K562 (cell line): ENCODE data around the gene LINGO4.

Experiments used
- MEF2A ChIP-seq: IDR thresholded peaks from 2 replicates; pipeline ENCODE4 v1.6.1; 2011; ENCODE audit warnings: low read depth, mild to moderate bottlenecking, low read length, moderate library complexity; ENCODE audit not compliant: control insufficient read depth
- MEF2D ChIP-seq: conservative IDR thresholded peaks from 2 replicates; pipeline ENCODE4 v1.6.1; 2016; ENCODE audit warnings: low read depth, missing genetic modification characterization, missing compliant biosample characterization
- MTF1 ChIP-seq: fragments of 250-450 bp; sonication (Bioruptor Pico); IDR thresholded peaks from 2 replicates; pipeline ENCODE4 v1.9.0; 2021; ENCODE audit warnings: moderate library complexity, mild to moderate bottlenecking, inconsistent platforms, borderline replicate concordance
- NRF1 ChIP-seq, 2 experiments: fragments of 450-650 bp; IDR thresholded peaks in 1 of 2; conservative IDR thresholded peaks in 1 of 2; 2 replicates each; pipeline ENCODE4 v1.6.1; 2014; ENCODE audit warnings: mild to moderate bottlenecking in 2 of 2
- PCBP2 ChIP-seq: fragments of 200-400 bp; formaldehyde crosslinking; IDR thresholded peaks from 2 replicates; pipeline ENCODE4 v1.6.1; 2018; ENCODE audit warnings: low read length, low read depth, mild to moderate bottlenecking, moderate library complexity; ENCODE audit not compliant: poor library complexity, severe bottlenecking
- ZBTB1 ChIP-seq: sonication (generic); formaldehyde crosslinking; IDR thresholded peaks from 2 replicates; pipeline ENCODE4 v1.8.1; 2023; ENCODE audit warnings: missing genetic modification reagents, low read depth, mild to moderate bottlenecking, borderline replicate concordance
- ZBTB7A ChIP-seq: IDR thresholded peaks from 2 replicates; pipeline ENCODE4 v1.6.1; 2011; ENCODE audit warnings: low read depth, mild to moderate bottlenecking, low read length, moderate library complexity, borderline replicate concordance; ENCODE audit not compliant: control insufficient read depth
- TF ChIP-seq, protein P1 (sequence below): sonication (generic); formaldehyde crosslinking; IDR thresholded peaks from 2 replicates; pipeline ENCODE4 v1.8.0; 2022; ENCODE audit warnings: mild to moderate bottlenecking, missing genetic modification reagents, borderline replicate concordance
- TF ChIP-seq, protein P2 (sequence below), 3 experiments: IDR thresholded peaks in 2 of 3; conservative IDR thresholded peaks in 1 of 3; 2 replicates each; pipeline ENCODE4 v1.5.1; 2011 to 2012; ENCODE audit warnings: low read length in 3 of 3, mild to moderate bottlenecking in 3 of 3, control low read depth in 2 of 3, improper control_type of control experiment in 1 of 3, inconsistent platforms in 1 of 3, low read depth in 1 of 3, mixed read lengths in 1 of 3, moderate library complexity in 1 of 3; ENCODE audit not compliant: insufficient read depth in 2 of 3
- TF ChIP-seq, protein P3 (sequence below): sonication (generic); formaldehyde crosslinking; IDR thresholded peaks from 2 replicates; pipeline ENCODE4 v1.8.1; 2023; ENCODE audit warnings: mild to moderate bottlenecking, missing genetic modification reagents
- TF ChIP-seq, protein P4 (sequence below): fragments of 450-650 bp; formaldehyde crosslinking; IDR thresholded peaks from 2 replicates; pipeline ENCODE4 v1.4.0; 2020; ENCODE audit warnings: mild to moderate bottlenecking, mixed read lengths

DNA sequence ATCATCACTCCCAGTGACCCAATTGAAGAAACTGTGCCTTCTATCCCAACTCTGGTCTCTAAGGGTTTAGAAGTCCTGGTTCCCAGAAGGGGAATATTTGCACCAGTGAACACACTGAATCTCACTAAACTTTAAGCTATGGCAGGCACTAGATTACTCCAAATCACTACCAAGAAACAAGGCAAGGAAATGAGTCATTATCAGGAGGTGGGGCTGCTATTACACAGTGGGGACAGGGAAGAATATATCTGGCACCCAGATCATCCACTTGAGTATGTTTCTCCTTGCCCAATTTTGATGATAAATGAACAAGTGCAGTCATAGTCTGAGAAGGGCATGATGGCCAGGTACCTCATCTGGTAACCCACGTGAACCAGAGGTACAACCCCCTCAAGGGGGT is 48.9 kb downstream of the LINGO4 start:
- TF ChIP-seq, protein P1, sequence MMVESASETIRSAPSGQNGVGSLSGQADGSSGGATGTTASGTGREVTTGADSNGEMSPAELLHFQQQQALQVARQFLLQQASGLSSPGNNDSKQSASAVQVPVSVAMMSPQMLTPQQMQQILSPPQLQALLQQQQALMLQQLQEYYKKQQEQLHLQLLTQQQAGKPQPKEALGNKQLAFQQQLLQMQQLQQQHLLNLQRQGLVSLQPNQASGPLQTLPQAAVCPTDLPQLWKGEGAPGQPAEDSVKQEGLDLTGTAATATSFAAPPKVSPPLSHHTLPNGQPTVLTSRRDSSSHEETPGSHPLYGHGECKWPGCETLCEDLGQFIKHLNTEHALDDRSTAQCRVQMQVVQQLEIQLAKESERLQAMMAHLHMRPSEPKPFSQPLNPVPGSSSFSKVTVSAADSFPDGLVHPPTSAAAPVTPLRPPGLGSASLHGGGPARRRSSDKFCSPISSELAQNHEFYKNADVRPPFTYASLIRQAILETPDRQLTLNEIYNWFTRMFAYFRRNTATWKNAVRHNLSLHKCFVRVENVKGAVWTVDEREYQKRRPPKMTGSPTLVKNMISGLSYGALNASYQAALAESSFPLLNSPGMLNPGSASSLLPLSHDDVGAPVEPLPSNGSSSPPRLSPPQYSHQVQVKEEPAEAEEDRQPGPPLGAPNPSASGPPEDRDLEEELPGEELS, result no peak
- TF ChIP-seq ZBTB1 (no peak), MEF2D (tag) (no peak), MTF1 (no peak), ZBTB7A (no peak), PCBP2 (no peak), MEF2A (no peak), NRF1 (conservative IDR thresholded peaks at IDR 0.05 in 1 of 2, IDR thresholded peaks at IDR 0.05 in 1 of 2) (no peak)
- TF ChIP-seq, protein P2, sequence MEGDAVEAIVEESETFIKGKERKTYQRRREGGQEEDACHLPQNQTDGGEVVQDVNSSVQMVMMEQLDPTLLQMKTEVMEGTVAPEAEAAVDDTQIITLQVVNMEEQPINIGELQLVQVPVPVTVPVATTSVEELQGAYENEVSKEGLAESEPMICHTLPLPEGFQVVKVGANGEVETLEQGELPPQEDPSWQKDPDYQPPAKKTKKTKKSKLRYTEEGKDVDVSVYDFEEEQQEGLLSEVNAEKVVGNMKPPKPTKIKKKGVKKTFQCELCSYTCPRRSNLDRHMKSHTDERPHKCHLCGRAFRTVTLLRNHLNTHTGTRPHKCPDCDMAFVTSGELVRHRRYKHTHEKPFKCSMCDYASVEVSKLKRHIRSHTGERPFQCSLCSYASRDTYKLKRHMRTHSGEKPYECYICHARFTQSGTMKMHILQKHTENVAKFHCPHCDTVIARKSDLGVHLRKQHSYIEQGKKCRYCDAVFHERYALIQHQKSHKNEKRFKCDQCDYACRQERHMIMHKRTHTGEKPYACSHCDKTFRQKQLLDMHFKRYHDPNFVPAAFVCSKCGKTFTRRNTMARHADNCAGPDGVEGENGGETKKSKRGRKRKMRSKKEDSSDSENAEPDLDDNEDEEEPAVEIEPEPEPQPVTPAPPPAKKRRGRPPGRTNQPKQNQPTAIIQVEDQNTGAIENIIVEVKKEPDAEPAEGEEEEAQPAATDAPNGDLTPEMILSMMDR (IDR thresholded peaks at IDR 0.05 in 2 of 3, conservative IDR thresholded peaks at IDR 0.05 in 1 of 3; ENCODE audit: insufficient read depth in 2 of 3, low read depth in 1 of 3, low read length in 3 of 3), result no peak
- TF ChIP-seq, protein P3, sequence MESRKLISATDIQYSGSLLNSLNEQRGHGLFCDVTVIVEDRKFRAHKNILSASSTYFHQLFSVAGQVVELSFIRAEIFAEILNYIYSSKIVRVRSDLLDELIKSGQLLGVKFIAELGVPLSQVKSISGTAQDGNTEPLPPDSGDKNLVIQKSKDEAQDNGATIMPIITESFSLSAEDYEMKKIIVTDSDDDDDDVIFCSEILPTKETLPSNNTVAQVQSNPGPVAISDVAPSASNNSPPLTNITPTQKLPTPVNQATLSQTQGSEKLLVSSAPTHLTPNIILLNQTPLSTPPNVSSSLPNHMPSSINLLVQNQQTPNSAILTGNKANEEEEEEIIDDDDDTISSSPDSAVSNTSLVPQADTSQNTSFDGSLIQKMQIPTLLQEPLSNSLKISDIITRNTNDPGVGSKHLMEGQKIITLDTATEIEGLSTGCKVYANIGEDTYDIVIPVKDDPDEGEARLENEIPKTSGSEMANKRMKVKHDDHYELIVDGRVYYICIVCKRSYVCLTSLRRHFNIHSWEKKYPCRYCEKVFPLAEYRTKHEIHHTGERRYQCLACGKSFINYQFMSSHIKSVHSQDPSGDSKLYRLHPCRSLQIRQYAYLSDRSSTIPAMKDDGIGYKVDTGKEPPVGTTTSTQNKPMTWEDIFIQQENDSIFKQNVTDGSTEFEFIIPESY (CRISPR knock-in tag), result no peak
- TF ChIP-seq, protein P4, sequence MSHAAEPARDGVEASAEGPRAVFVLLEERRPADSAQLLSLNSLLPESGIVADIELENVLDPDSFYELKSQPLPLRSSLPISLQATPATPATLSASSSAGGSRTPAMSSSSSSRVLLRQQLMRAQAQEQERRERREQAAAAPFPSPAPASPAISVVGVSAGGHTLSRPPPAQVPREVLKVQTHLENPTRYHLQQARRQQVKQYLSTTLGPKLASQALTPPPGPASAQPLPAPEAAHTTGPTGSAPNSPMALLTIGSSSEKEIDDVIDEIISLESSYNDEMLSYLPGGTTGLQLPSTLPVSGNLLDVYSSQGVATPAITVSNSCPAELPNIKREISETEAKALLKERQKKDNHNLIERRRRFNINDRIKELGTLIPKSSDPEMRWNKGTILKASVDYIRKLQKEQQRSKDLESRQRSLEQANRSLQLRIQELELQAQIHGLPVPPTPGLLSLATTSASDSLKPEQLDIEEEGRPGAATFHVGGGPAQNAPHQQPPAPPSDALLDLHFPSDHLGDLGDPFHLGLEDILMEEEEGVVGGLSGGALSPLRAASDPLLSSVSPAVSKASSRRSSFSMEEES (CRISPR knock-in tag), result no peak
